Keratinocyte (primary cell): ENCODE data around the gene CDH22. TPM values are rescaled to one million over a fixed set of nuclear protein-coding genes. Genes with fewer than 3 reads are reported as not detected.

Experiments used
- DNase-seq: peaks from one replicate; pipeline ENCODE4 v3.0.0-alpha.2; 2011; ENCODE audit warnings: low read depth, missing footprints, low spot score
- FAIRE-seq: peaks from 2 replicates; lab custom pipeline; 2011; peaks lifted over from hg19 to GRCh38; lab: Jason Lieb, UNC
- H2AFZ ChIP-seq: 2 replicates; pipeline ENCODE4 v1.6.0; 2012; ENCODE audit warnings: low read length, control low read depth, inconsistent platforms; ENCODE audit not compliant: control insufficient read depth
- H3K27ac ChIP-seq: 2 replicates; pipeline ENCODE4 v1.5.1; 2011; ENCODE audit warnings: low read length; ENCODE audit not compliant: control insufficient read depth, insufficient read depth
- H3K27me3 ChIP-seq: 3 replicates; pipeline ENCODE4 v1.6.0; 2011; ENCODE audit warnings: low read length; ENCODE audit not compliant: control insufficient read depth, insufficient read depth; ENCODE audit errors: extremely low read depth
- H3K36me3 ChIP-seq, 2 experiments: 2 replicates in 1 of 2; 3 replicates in 1 of 2; pipeline ENCODE4 v1.5.1; 2011; ENCODE audit warnings: low read length in 2 of 2, mild to moderate bottlenecking in 1 of 2; ENCODE audit not compliant: control insufficient read depth in 2 of 2, insufficient read depth in 2 of 2; ENCODE audit errors: extremely low read depth in 1 of 2
- H3K4me1 ChIP-seq: 3 replicates; pipeline ENCODE4 v1.5.1; 2011; ENCODE audit warnings: low read length; ENCODE audit not compliant: control insufficient read depth, insufficient read depth; ENCODE audit errors: extremely low read depth
- H3K4me2 ChIP-seq: 3 replicates; pipeline ENCODE4 v1.6.0; 2011; ENCODE audit warnings: low read depth, low read length; ENCODE audit not compliant: control insufficient read depth, insufficient read depth; ENCODE audit errors: extremely low read depth
- H3K4me3 ChIP-seq, 3 experiments: fragments of 200-600 bp in 1 of 3; sonication (generic) in 1 of 3; 2 replicates in 2 of 3; 3 replicates in 1 of 3; pipeline ENCODE4 v1.5.1; 2011 to 2016; ENCODE audit warnings: low read length in 3 of 3, mild to moderate bottlenecking in 3 of 3, control low read depth in 2 of 3, inconsistent platforms in 1 of 3, low read depth in 1 of 3, mixed read lengths in 1 of 3, mixed run types in 1 of 3, moderate library complexity in 1 of 3; ENCODE audit not compliant: control insufficient read depth in 2 of 3, insufficient read depth in 2 of 3; ENCODE audit errors: extremely low read depth in 1 of 3
- H3K79me2 ChIP-seq: 2 replicates; pipeline ENCODE4 v1.6.0; 2012; ENCODE audit warnings: low read length; ENCODE audit not compliant: control insufficient read depth, insufficient read depth
- H3K9ac ChIP-seq: 3 replicates; pipeline ENCODE4 v1.6.0; 2011; ENCODE audit warnings: low read length; ENCODE audit not compliant: control insufficient read depth, insufficient read depth; ENCODE audit errors: extremely low read depth
- H3K9me1 ChIP-seq: 3 replicates; pipeline ENCODE4 v1.6.0; 2011; ENCODE audit warnings: low read length; ENCODE audit not compliant: control insufficient read depth, insufficient read depth; ENCODE audit errors: extremely low read depth
- H3K9me3 ChIP-seq: 2 replicates; pipeline ENCODE4 v1.5.1; 2012; ENCODE audit warnings: low read depth, low read length; ENCODE audit not compliant: control insufficient read depth
- H4K20me1 ChIP-seq: 3 replicates; pipeline ENCODE4 v1.6.0; 2011; ENCODE audit warnings: low read length; ENCODE audit not compliant: control insufficient read depth, insufficient read depth; ENCODE audit errors: extremely low read depth
- CTCF ChIP-seq, 3 experiments: IDR thresholded peaks in 1 of 3; conservative IDR thresholded peaks in 1 of 3; optimal IDR thresholded peaks in 1 of 3; 2 replicates in 2 of 3; 3 replicates in 1 of 3; pipeline versions ENCODE3 to v1.5.1; 2011; ENCODE audit warnings: low read length in 3 of 3, mild to moderate bottlenecking in 3 of 3, moderate library complexity in 2 of 3, control low read depth in 1 of 3, inconsistent platforms in 1 of 3; ENCODE audit not compliant: insufficient read depth in 2 of 3; ENCODE audit errors: extremely low read depth in 1 of 3
- EZH2 ChIP-seq: IDR thresholded peaks from one replicate; pipeline ENCODE4 v1.6.1; 2012; ENCODE audit warnings: inconsistent platforms, mild to moderate bottlenecking, low read length, moderate library complexity
- dilution Hi-C: fragments of 300-500 bp; cut with MboI; formaldehyde crosslinking; loops from one replicate; pipeline ENCODE4 v1.7.0; 2020; ENCODE audit warnings: low sequenced_read_pairs; ENCODE audit not compliant: extremely low pct_ligation_motif_present
- polyA plus RNA-seq, 5 experiments: library from polyadenylated mRNA; depleted of rRNA in 3 of 5; stranded (reverse) in 3 of 5; stranded (forward) in 1 of 5; unstranded in 1 of 5; fragments of >200 nt; gene quantifications; 1 replicate in 1 of 5; 2 replicates in 3 of 5; 3 replicates in 1 of 5; pipeline versions ENCODE4 v1.2.1 to v1.2.3, GENCODE V29; 2011 to 2012; ENCODE audit warnings: missing spikeins in 2 of 5, low read depth in 1 of 5, low replicate concordance in 1 of 5

CDH22 gene
- polyA plus RNA-seq, 1 donor (not counting 4 experiments of a cell fraction or from before 2014, with no cell fraction given): not detected

- Histone ChIP-seq H3K36me3 (no peaks in the 10 kb centered on the region), H3K9ac (no peak overlapping the region), H3K4me3 (no peak overlapping the region), H3K4me1 (no peaks in the 10 kb centered on the region), H3K79me2 (no peaks in the 10 kb centered on the region), H3K9me1 (no peaks in the 10 kb centered on the region), H3K4me2 (no peak overlapping the region), H4K20me1 (no peaks in the 10 kb centered on the region), H3K27ac (no peak overlapping the region), H2AFZ (no peak overlapping the region), H3K9me3 (no peaks in the 10 kb centered on the region), H3K27me3 (no peaks in the 10 kb centered on the region)
- DNase-seq (no peak), FAIRE-seq (no peak)
- dilution Hi-C loops: no loop called here
- TF ChIP-seq EZH2: no peak
- no peak for TF ChIP-seq CTCF (optimal IDR thresholded peaks at IDR 0.05 in 1 of 3, IDR thresholded peaks at IDR 0.05 in 1 of 3, conservative IDR thresholded peaks at IDR 0.05 in 1 of 3; ENCODE audit: extremely low read depth in 1 of 3, insufficient read depth in 2 of 3, low read length in 3 of 3)
Observed at GRCh38 chr20:46215913-46216707, 92.2 kb downstream of the CDH22 start.

GRCh38 chr20:46214824-46215488 lies 93.3 kb downstream of the CDH22 start:
- DNase-seq (no peak), FAIRE-seq (no peak)
- Histone ChIP-seq H3K4me2 (no peak overlapping the region), H4K20me1 (no peaks in the 10 kb centered on the region), H3K9me1 (no peaks in the 10 kb centered on the region), H3K4me1 (no peaks in the 10 kb centered on the region), H2AFZ (no peak overlapping the region), H3K9ac (no peak overlapping the region), H3K36me3 (no peaks in the 10 kb centered on the region), H3K27me3 (no peaks in the 10 kb centered on the region), H3K27ac (no peak overlapping the region), H3K4me3 (no peak overlapping the region), H3K79me2 (no peaks in the 10 kb centered on the region), H3K9me3 (no peaks in the 10 kb centered on the region)
- TF ChIP-seq CTCF (optimal IDR thresholded peaks at IDR 0.05 in 1 of 3, IDR thresholded peaks at IDR 0.05 in 1 of 3, conservative IDR thresholded peaks at IDR 0.05 in 1 of 3; ENCODE audit: extremely low read depth in 1 of 3, insufficient read depth in 2 of 3, low read length in 3 of 3) (no peak), EZH2 (no peak)
- dilution Hi-C loops: no loop called here
